HL-60/S4 treated with phorbol 12-myristate 13-acetate at 8.2 ng/mL for 4 days and 3 days (cell line): ENCODE data around the gene CYP4F2.
"Not testable (repeated sequence)": the region's sequence is repeated elsewhere in the genome, so short reads cannot be mapped to it uniquely, and the experiment has no call there.

ENCODE experiments used
- in situ Hi-C: fragments of 300-500 bp; cut with MboI; formaldehyde crosslinking; loops from 2 replicates; pipeline ENCODE4 v1.15.0; 2022; ENCODE audit warnings: low sequenced_read_pairs

Gene CYP4F2

DNA sequence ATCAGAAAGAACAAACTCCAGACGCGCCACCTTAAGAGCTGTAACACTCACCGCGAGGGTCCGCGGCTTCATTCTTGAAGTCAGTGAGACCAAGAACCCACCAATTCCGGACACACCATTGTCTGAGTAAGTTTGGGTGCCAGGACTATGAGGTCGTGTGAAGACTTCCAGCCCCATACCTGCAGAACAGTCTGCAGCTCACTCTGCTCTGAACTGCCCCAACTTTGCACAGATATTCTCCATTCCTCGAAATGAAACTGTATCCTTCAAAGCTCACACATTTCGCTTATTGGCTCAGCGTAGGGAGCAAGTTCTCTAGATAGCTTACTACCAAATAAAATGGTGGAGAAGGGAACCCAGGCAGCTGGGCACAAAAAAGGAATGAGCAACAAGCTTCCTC lies 2.6 kb upstream of the CYP4F2 start:
- in situ Hi-C loops: no loop called here

DNA sequence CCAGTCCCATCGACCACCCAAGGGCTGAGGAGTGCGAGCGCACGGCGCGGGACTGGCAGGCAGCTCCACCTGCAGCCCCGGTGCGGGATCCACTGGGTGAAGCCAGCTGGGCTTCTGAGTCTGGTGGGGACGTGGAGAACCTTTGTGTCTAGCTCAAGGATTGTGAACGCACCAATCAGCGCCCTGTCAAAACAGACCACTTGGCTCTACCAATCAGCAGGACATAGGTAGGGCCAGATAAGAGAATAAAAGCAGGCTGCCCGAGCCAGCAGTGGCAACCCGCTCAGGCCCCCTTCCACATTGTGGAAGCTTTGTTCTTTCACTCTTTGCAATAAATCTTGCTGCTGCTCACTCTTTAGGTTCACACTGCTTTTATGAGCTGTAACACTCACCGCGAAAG lies 2.2 kb upstream of the CYP4F2 start:
- in situ Hi-C loops: not testable (repeated sequence)

DNA sequence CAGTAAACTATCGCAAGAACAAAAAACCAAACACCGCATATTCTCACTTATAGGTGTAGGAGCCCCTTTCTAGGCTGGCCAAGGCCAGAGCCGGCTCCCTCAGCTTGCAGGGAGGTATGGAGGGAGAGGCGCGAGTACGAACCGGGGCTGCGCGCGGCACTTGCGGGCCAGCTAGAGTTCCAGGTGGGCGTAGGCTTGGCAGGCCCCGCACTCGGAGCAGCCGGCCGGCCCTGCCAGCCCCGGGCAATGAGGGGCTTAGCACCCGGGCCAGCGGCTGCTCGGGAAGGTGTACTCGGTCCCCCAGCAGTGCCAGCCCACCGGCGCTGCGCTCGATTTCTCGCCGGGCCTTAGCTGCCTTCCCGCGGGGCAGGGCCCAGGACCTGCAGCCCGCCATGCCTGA lies 1.7 kb upstream of the CYP4F2 start:
- in situ Hi-C loops: not testable (repeated sequence)

DNA sequence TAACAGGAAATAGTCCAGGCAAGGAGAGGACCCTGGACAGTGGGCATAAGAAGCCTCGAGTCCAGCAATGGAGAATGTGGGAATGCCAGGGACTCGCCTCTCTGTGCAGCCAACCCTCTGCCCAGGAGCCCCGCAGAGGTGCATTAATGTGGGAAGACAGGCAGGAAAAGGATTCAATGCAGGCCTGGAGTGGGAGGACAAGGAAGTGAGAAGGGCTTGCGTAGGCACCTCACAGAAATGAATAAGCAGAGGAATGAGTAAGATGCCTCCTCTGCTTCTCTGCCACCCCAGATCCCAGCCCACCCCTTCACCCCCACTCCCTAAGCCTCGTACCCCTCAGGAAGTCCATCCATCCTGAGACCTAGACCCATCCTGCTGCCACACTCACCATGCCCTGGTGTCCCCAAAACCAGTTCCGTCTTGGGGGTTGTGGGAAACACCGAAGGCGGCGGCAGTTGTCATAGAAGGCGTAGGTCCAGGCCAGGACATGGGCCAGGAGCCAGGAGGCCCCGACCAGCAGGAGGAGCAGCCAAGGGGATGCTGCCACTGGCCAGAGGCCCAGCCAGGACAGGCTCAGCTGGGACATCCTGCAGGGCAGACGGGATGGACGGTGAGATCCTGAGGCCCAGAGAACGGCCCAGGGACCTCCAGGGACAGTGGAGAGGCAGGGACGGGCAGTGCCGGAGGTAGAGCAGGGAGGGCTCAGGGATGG lies 692 bp downstream of the CYP4F2 start:
- in situ Hi-C loops: no loop called here

DNA sequence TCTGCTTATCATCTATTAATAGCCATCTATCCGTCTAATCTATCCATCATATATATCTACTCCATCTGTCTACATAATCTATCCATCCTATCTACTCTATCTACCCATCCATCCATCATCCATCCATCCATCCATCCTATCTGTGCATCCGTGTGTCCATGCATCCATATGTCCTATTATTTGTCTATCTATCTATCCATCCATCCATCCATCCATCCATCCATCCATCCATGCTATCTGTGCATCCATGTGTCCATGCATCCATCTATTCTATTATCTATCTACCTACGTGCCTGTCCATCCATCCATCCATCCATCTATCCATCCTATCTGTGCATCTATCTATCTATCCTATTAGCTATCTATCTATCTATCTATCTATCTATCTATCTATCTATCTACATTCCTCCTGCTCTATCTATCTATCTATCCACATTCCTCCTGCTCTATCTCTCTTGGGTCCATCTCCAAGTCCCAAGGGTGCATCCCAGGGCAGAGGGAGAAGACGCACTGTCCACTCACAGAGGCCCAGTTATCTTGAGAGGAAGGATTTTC lies 1.9 kb downstream of the CYP4F2 start:
- in situ Hi-C loops: no loop called here

DNA sequence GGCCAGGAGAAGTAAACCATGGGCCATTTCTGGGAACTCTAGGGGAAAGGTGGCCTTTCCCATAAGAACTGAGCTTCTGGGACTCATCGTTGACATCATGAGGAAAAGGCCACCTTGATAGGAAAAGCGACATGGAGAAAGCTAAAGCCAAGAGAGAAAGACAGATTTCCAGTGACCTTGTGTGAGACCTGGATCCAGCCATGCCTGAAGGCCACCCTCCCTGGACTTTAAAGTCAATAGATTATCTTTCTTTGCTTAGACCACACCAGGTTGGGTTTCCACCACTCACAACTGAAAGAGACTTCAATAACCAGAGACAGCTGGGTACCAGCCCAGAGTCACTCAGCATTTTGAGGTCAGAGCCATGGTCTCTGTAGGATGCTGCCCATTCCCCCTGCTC lies 3.5 kb downstream of the CYP4F2 start:
- in situ Hi-C loops: no loop called here

DNA sequence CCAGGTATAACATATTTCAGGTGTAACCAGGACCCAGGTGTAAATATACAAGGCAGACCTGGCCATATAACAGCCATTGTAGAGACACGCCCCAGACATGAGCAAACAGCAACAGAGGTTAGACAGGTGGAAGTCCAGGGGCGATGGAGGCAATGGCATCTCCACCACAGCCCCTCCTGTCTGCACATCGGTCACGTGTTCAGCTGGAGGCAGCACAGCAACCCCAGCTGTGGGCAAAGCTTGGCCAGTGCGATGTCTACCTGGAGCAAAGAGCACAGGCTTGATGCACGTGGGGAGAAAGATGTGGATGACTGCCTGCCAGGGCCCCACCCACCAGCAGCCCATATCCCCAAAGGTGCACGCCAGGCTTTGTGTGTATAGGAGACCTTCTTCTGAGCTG lies 4.4 kb downstream of the CYP4F2 start:
- in situ Hi-C loops: no loop called here

DNA sequence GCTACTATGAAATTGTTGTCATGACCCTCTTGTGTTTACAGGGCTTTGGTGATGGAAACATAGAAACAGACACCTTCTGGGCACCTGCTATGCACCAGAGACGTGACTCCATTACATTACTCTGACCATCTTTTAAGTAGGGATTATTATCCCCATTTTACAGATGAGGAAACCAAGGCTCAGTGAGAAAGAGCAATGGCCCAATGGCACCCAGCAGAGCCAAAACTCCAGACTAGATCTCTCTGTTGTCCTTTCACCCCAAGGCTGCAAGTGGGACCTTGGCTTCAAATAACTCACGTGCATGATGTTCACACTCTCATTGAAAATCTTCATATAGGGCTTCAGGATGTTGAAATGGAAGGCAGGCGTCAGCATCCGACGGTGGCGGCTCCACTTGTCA lies 5.9 kb downstream of the CYP4F2 start:
- in situ Hi-C loops: no loop called here

DNA sequence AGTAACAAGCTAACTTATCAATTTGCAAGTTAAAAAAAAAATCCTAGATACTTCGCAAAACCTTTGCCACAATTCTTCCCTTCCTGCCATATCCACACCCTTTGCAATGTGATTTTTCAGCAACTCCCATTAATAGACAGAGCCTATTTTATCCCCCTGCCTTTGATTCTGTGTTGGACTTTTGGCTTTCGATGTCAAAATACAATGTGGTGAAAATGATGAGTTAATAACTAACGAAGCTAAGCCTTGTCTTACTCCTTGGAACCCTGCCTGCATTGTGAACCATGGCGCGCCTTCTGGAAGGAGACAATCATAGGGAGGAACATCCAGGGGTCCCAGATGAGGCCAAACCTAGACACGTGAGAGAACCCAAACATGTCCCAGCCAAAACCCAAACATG lies 6.4 kb downstream of the CYP4F2 start:
- in situ Hi-C loops: no loop called here

DNA sequence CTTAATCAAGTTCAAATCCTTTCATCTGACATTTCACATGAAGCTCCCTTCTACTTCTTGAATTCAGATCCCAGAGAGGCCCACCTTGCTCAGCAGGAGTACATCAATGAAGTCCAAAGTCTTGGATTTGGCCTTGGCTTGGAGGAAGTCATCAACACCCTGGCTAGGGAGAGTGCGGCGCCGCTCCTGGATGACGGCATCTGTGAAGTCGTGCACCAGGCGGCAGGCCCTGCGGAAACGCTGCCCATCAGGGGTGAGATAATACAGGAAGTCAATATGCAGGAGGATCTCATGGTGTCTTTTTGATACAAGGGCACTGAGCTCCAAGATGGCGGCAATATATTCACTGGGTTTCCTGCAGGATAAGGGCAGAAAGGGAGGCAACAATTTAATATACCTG lies 8.5 kb downstream of the CYP4F2 start:
- in situ Hi-C loops: not testable (repeated sequence)

DNA sequence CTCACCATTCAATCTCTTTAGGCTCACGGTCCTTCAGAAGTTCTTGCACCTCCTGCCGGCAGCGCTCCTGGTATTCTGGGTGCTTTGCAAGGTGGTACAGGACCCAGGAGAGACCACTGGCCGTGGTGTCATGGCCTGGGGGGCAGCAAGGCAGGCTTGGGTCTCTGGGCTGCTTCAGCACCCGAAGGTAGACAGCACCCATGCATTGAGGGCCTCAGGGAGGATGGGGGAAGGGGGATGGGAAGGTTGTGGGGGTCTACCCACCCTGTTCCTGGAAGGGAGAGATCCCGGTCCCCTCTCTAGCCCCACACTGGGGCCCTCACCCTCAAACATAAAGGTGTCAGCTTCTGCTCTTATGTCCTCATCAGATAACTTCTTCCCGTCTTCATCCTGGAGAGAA lies 12.0 kb downstream of the CYP4F2 start:
- in situ Hi-C loops: no loop called here

DNA sequence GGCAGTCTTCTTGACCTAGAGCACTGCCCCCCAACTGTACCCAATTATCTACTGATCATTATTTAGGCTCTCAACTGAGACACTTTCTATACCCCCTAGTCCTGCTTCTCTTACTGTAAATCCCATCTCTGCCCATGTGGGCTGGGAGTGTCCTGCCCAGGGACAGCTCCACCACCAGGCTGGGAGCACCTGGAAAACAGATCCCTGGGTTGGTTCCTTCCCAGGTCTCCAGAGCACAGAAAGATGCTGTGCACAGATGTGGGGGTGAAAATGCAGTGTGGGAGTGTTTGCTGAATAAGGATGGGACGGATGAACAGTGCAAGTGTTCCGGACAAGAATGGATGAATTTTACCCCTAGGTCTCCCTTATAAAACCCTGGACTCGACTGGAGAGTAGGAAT lies 12.7 kb downstream of the CYP4F2 start:
- in situ Hi-C loops: no loop called here

DNA sequence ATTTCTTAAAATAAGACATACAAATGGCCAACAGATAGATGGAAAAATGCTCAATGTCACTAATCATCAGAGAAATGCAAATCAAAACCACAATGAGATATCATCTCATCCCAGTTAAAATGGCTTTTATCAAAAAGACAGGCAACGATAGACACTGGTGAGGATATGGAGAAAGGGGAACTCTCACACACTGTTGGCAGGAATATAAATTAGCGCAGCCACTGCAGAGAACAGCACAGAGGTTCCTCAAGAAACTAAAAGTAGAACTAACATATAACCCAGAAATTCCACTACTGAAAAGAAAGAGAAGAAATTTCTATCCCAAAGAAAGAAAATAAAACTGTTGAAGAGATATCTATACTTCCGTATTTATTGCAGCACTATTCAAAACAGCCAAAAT lies 14.5 kb downstream of the CYP4F2 start:
- in situ Hi-C loops: not testable (repeated sequence)

DNA sequence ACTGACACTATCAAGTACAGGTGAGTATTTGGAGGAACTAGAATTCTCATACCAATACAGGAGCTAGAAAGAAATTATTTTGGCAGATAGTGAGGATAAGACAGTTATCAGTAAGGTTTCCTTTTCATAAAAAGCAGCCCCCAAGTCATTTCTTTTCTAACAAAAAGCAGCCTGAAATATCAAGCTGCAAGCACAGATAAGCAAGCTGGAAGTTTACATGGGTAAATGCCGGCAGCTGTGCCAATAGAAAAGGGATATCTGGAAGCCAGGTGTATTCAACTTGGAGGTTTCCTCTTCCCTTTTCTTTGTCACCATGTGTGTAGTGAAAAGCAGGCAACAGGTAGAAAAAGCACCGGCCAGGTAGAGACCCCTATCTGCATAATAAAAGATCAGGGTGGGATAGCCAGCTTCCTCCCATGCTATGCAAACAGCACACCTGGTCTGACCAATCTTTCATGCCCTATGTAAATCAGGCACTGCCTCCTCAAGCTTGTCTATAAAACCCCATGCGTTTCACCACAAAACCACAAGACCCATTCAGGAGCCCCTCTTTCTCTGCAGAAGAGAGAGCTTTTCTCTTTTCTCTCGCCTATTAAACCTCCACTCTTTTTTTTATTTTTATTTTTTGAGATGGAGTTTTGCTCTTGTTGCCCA lies 22.9 kb downstream of the CYP4F2 start:
- in situ Hi-C loops: no loop called here

DNA sequence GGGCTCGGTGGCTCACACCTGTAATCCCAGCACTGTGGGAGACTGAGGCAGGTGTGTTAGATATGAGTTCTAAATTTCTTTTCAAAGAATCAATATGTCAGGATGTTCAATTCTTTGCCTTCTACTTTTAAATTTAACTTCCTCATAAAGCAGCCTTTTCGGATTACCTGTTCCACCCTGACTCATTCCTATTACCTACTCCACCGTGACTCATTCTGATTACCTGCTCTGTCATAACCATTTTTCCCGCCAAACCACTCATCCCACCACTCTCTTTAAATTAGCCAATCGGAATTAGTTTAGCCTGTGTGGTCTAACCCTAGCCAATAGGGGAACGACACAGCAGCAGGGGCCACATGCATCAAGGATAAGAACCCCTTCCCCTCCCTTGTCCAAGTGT lies 24.1 kb downstream of the CYP4F2 start:
- in situ Hi-C loops: not testable (repeated sequence)

DNA sequence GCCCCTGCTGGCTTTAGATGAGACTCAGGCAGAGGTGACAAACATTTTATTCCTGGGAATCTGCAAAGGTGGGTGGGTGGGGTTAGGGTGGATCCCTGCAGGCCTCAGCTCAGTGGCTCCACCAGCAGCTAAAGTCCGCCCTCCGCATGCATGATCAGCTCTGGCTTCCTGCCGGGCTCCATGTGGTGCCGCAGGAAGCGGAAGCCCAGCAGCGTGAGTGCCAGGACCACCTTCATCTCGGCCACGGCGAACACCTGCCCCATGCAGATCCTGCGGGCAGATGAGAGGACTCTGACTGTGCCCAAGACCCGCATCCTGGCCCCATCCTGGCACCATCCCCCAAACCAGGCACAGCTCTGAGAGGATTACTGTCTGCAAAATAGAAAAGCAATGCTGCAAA lies 26.3 kb downstream of the CYP4F2 start:
- in situ Hi-C loops: no loop called here

DNA sequence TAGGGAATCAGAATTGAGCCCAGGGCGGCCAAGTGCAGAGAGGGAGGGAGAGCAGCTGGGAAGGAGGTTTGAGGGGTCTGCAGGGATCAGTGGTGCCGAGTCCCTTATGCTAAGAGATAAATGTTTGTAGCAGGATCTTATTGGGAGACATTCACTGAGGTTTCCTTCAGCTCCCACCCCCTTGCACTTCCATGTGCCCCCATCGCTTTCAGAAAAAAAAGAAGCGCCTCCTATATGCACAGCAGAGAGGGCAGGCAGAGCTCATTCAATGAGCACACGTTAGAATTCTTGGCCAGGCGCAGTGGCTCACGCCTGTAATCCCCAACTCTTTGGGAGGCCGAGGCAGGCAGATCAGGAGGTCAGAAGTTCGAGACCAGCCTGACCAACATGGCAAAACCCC lies 28.0 kb downstream of the CYP4F2 start:
- in situ Hi-C loops: no loop called here

DNA sequence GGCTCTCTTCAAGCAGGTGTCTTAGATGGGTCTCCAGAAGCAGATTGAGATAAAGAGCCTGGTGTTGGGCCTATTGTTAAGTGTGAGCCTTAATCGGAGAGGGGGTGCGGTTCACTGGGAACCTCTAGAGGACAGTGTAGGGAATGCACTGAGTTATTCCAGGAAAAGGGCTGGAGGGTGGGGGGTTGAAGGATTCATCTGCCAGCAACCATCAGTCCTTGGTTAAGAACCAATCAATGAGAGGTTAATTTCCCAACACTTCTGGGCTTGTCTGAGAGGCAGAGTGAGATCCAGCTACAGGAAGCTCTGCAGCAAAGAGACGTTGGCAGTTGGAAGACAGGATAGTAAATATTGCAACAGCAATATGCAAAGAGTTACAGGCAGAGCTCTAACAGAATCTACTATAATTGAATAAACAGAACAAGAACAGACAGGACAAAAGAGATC lies 28.7 kb downstream of the CYP4F2 start:
- in situ Hi-C loops: no loop called here

DNA sequence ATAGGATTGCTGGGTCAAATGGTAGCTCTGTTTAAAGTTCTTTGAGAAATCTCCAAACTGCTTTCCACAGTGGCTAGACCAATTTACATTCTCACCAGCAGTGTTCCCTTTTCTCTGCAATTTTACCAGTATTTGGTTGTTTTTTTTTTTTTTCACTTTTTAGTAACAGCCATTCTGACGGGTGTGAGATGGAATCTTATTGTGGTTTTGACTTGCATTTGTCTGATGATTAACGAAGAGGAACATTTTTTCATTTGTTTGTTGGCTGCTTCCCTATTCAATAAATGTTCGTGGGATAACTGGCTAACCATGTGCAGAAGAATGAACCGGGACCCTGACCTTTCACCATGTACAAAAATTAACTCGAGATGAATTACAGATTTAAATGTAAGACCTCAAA lies 31.2 kb downstream of the CYP4F2 start:
- in situ Hi-C loops: no loop called here

DNA sequence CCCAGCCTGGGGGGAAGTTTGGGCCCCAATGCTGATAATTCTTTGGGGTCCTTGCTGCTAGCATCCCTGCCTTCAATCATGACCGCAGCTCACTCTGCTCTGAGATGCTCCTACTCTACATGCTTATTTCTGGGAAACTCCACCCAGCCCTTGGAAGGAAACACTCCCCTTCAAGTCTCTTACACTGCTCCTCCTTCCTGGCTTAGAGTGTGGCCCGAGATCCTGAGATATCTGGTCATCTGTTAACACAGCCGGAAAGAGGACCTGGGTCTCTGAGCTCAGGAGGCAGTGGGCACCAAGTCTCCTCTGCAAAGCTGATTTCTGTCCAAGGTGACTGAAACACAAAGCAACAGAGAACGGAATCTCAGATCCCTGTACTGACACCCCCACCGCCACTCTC lies 33.0 kb downstream of the CYP4F2 start:
- in situ Hi-C loops: no loop called here

DNA sequence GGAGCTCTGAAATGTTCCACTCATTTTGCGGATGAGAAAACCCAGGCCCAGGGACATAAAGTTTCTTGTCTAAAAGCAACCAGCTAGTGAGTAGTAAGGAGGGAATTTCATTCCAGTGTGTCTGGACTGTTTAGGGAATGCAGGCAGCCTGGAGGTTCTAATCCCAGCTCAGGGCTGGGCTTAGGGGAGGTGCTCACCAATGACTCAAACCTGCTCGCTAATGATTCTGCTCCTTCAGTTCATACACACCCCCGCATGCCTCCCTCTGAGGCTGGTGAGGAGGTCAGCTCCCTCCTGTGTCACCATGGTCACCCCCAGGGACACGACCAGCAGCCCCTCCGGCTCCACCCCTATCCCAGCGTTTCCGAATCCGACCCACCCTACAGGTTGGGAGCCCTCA lies 34.6 kb downstream of the CYP4F2 start:
- in situ Hi-C loops: no loop called here

DNA sequence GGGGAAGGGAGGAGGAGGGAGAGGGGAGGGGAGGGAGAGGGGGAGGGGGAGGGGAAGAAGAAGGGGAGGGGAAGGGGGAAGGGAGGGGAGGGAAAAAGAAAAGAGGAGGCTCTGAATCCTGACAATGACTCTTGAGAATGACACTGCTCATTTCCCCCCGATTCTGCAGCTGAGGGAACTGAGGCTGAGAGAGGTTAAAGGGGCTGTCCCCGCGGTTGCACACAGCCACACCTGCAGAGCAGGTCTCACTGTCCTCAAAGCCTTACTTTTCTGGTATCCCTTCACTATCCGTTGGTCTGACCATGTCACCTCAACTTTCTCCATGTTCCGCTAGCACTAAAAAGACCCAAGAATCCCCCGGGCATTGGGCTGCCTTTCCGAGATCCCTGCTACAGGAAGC lies 35.4 kb downstream of the CYP4F2 start:
- in situ Hi-C loops: no loop called here

DNA sequence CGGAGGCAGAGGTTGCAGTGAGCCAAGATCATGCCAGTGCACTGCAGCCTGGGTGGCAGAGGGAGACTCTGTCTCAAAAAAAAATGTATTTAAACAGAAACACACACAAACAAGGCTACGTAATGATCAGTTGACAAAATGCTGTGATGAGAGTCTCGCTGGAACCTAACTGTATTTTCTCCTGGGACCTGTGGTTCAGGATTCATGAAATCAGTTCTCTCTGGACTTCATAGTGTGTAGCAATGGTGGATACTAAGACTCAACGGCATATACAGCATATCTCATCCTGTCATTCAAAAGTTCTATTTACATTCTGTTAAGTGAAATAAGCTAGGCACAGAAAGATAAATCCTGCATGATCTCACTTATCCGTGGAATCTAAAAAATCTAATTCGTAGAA lies 37.4 kb downstream of the CYP4F2 start:
- in situ Hi-C loops: no loop called here
